HG03432 (cell line): ENCODE data around the gene WDR82.
A peak's percentile ranks its signal among the peaks of the same experiment; 100 is the strongest.

Source experiments
- ATAC-seq: cut with Tn5 transposase; IDR thresholded peaks from one replicate; pipeline ENCODE4 v1.9.1; 2021; ENCODE audit warnings: mild to moderate bottlenecking, moderate library complexity; ENCODE audit not compliant: unreplicated experiment

Gene WDR82

DNA sequence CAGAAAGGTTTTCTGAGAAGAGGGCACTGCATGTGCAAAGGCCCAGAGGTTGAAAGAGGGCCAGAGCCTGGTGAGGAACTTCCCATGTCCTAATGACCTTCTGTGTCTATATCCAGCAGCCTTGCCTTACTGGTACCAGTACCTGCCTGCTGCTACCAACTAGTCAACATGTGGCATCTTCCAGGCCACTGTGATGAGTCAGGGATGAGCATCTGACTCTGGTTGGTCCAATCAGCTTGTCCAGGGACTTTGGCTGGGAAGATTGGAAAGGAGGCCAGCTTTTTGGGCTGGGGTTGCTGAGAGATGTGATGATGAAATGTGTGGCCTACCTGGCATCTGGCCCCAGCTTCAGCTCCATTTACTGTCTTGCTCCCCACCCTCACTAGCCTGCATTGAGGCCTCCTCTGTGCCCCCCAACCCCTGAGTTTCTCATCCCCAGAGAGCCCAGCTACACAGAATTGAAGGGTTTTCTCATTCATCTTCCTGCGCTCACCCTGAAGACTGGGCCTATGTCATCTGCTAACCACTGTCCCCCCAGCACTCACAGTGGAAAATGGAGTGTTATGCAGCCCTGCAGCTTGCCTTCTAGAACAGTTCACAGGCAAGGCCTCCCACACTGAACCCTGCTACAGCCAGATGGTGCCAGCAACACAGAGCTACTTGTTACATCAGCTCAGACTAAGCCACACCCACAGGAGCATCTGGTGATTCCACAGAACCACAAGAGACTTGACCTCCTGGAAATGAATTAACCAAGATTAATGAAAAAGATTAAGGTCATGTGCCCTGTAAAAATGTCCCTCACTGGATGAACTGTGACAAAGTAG, 38.2 kb downstream of the WDR82 start:
- no peak for ATAC-seq

DNA sequence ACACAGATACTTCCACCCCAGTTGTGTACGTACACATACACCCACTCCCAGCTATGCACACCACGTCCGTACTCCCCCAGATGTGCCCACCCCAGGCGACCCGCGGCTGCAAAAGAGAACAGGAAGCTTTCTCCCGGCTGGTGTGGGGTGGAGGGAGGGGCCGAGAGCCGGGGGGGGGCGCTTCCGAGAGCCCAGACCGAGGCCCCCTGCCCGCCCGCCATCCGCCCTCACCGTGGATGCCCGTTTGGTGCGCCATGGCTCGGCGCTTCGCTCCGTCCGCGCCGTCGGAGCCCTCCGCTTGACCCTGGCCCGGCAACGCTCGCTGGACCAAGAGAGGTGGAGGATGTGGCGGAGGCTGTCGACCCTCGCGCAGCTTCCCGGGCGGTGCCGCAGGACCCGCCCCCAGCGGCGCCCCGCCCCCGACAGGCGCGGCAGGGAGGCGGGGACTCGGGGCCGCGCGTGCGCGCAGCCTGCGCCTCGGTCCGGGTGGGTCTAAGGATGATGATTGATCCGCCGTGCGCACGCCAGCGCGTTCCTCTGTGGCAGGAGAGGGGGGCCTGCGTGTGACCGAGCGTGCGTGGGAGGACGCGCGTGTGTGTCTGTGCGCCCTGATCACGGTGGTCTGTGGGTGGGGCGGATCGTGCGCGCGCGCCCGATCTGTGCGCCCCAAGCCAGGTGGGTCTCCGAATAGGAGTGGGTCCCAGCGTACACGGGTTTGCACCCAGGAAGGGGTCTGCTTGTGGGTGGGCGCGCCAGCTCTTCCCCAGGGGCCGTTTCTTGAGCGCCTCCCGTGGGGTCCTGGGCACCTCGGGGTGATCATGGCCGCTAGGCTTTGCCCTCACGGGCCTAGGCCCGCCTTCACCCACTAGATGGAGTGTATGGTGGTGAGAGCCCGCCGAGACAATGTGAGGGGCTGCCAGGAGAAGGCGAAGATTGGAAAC, 39.4 kb downstream of the WDR82 start, which contains the start of gene TWF2:
TWF2 (minus strand) TSS at position 398 of the 941 bp plus-strand sequence; CDS start at position 256, 142 bp downstream.
- peak; percentile 78 for ATAC-seq

GRCh38 chr3:52238193-52238760, 40.2 kb downstream of the WDR82 start:
- ATAC-seq, result no peak

- ATAC-seq, result no peak
Measured at GRCh38 chr3:52237657-52238172, 40.7 kb downstream of the WDR82 start.

DNA sequence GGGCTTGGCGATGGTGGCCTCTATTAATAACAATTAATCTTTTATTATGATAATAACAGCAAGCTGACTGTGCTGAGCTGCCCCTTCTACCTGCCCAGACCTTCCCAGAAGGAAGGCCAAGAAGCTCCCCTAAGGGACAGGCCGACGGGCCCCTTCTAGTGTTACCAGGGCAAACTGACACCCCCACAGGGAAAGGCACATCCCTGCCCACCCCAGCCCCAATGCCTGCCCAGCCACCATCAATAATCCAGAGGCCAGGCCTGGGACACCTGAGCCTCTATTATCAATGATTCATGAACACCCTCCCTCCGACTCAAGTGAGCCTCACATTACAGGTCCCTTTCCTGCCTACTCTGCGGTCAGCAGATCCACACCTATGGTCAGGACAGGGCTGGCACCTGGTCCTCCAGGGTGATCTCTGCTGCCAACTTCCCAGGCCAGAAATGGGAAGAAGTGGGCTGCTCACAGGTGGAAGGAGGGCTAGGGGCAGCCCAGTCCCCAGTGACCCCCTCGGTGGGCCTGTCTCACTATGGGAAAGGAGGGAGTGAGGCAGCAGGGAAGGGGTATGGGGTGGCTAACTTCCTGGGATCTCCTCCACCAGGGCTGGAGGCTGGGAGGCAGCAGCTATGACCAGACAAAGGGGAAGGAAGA, 41.3 kb downstream of the WDR82 start:
- ATAC-seq, result no peak

- no peak for ATAC-seq
Measured at GRCh38 chr3:52236424-52236886, 42.0 kb downstream of the WDR82 start.

DNA sequence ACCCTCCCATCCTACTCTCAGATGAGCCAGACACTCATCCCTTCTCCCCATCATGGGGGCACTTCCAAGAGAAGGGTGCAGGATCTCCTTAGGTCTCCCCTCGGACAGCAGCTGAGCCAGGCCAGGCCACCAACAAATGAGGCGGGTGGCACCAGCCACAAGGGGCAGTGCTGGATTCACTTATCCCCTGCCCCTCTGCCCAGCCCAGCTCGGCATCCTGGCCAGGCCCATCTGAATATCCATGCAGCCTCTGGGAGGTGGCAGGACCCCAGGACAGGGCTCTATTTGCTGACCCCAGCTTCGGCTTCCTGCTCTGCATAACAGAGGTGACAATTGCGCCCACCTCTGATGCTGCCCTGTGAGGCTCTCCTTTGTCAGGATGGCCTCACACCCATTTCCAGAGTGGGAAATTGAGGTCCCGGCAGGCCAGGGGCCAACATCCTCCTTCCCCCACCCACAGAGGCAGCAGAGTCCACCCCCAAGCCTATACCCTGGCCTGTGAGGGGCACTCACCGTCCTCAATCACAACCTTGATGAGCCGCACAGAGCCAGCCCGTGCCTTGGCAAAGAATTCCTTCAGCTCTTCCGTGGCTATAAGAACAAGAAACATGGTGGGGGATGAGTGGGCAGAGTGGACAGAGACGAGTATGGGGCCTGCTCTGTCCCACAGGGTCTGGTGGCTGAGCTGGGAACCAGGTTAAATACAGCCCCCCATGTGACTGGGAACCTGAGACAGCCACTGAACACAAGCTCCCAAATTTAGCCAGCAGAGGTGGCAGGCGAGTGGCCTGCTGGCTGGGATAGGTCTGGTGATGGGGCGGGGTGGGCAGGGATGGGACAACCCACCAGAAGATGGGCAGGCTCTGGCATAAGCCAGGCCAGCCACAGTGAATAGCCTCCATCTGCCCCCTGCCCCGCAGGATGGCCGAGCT, 43.7 kb downstream of the WDR82 start:
- ATAC-seq, result no peak

DNA sequence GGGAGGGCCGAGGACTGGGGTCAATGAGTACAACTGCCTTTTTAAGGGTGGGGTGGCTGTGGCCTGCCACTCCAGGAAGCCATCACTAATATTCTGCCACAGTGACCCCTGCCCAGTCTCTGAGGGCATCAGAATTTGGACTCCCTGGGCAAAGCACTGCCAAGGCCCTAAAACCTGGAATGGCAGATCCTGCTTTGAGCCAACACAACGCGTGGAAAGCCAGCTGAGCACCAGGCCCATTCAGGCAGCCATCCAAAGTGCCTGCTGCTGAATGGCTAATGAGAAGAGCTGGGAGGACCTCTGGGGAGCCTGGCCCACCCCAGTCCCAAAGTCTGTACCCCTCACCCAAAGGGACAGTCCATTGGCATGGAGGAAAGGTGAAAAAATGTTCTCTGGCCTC, 44.5 kb downstream of the WDR82 start:
- no peak for ATAC-seq

GRCh38 chr3:52233108-52233591, 45.3 kb downstream of the WDR82 start:
- no peak for ATAC-seq

DNA sequence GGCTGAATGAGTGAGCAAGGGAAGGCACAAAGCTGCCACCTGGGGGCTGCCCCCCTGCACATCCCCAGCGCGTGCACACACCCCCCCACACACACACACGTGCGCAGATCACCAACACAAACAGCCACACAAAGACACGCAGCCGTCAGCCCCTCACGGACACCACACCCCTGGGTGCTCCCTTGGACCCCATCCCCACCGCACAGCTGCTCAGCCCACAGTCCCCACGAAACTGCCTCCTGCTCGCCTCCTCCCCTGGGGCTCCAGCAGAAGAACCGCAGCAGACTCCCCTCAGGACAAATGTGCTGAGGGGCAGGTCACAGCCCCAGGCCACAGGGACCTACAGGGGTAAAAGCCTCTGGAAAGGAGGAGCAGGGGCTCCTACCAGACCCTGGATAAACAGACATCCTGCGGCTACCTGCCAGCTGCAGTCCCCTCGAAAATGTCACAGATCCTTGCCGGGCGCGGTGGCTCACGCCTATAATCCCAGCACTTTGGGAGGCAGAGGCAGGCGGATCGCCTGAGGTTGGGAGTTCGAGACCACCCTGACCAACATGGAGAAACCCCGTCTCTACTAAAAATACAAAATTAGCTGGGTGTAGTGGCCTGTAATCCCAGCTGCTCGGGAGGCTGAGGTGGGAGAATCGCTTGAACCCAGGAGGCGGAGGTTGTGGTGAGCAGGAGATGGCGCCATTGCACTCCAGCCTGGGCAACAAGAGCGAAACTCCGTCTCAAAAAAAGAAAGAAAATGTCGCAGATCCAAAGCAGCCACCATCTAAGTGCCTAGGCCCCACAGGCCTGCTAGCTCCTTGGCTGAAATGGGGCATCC, 46.0 kb downstream of the WDR82 start:
- ATAC-seq, result no peak

DNA sequence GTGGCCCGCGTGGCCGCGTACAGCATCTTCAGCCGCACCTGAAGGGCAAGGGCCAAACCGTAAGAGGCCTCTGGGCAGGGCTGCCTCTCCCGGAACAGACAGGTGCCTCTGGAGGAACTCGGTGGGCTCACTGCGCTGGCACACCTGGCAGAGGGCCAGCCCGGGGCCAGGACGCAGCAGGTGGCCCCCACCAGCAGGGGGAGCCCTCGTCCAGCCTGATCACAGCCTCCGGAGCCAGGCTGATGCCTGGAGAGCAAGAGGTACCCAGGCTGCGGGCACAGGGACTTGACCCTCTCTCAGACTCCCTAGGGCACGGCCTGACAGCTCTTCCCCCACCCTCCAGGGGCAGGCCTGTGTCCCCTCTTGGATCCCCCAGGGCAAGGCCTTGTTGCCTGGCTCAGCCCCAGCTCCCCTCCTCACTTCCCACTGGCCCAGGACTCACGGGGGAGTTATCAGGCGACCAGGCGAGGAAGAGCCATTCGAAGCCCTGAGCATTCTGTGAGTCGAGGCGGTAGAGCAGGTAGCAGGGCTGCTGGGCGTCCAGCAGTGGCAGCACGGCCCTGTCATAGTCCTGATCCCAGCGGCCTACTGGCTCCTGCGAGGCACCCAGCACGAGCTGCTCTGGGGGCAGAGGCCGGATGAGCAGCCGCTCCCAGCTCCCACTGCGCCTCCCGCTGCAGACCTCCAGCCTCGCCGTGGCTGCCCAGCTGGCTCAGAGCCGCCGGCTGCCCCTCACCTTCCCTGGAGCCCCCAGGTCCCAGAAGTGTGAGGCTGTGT, 46.8 kb downstream of the WDR82 start:
- peak; percentile 48 for ATAC-seq

DNA sequence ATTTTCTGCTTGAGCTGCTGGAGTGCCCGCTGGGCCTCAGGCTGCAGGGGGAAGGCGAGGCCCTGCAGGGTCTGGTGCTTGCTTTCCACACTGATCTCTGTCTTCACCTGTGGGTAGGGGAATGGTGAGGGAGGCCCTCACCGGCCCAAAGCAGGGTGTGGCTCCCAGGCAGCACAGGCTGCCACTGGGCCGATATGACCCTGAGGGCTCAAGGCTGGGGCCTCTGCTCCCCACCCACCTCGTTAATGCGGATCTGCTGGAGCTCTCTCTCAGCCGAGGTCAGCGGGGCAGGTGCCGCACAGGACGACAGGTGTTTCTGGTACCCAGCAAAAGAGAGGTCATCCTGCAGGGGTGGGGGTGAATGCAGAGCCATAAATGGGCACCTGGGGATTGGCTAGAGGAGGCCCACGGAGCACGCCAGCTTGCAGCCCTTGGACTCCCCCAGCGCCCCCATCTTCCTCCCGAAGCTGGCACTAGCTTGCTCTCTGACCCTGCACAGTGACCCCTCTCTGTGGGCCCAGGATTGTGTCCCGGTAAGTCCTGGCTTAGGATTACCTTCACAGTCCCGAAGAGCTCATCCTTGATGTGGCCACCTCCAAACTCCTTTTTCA, 47.5 kb downstream of the WDR82 start:
- ATAC-seq, result no peak

DNA sequence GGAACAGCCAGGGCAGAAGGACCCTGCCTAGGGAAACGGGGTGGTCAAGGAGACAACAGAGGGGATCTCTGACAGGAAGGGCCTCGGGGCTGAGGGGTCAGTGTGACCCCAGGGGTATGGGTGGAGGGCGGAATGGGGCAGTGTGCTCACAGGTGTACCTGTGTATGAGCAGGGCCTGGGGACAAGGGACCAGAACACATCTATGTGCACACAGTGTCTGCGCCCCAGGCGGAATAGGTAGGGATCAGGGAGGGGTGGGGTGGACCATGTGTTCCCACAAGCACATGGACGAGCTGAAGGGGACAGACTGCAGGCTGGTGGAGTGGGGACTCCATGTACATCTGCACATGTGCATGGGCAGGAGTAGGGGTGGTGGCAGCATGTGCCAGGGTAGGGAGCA, 48.0 kb downstream of the WDR82 start:
- ATAC-seq, result no peak

- ATAC-seq, result no peak
Measured at GRCh38 chr3:52229656-52230055, 48.8 kb downstream of the WDR82 start.

GRCh38 chr3:52228751-52229291, 49.6 kb downstream of the WDR82 start:
- no peak for ATAC-seq

DNA sequence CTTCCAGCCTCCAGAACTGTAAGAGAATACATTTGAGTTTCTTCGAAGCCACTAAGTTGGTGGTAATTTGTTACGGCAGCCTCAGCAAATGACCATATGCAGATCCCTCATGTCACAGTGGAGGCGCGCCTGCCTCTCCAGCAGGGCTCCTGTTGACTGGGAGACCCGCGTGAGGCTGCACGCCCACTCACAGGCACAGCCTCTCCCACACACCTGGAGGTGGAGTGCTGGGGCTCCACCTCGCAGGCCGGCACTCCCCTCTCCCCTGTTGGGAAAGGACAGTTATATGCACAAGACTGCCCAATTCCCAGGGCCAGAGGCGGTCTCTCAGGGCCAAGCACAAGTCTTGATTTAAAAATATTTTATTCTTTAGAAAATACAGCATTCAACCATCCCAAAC, 50.2 kb downstream of the WDR82 start:
- ATAC-seq, result no peak

DNA sequence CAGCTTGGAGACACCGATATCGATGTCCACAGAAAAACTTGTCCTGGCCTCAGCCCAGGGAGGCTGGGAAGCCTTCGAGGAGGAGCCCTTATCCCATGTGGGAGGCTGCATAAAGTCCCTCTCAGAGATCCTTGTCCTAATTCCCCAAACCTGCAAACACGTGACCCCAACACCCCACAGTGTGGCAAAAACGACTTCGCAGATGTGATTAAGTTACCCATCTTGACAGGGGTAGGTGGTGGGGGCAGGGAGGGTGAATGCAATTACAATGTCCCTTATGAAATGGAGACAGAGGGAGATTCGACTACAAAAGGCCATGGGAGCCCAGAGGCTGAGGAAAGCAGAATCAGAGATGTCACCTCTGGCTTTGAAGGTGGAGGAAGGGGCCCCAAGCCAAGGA, 50.7 kb downstream of the WDR82 start:
- ATAC-seq, result no peak
